Neural cell (in vitro differentiated cells): Measurements from ENCODE around the gene ETNK2. TPM values are rescaled to one million over a fixed set of nuclear protein-coding genes. Genes with fewer than 3 reads are reported as not detected.

Source experiments
- H2AFZ ChIP-seq: fragments of 200-600, 300-800 bp; sonication (generic), shearing (Covaris generic); 2 replicates; pipeline ENCODE4 v1.6.0; 2014; ENCODE audit warnings: low read depth, mild to moderate bottlenecking, antibody characterized with exemption, low read length, moderate library complexity
- H3F3A ChIP-seq: fragments of 200-600 bp; shearing (Covaris generic); 2 replicates; pipeline ENCODE4 v1.6.1; 2016; ENCODE audit warnings: mild to moderate bottlenecking, moderate library complexity, mixed read lengths, antibody characterized with exemption, low read length; ENCODE audit not compliant: insufficient read depth, poor library complexity, severe bottlenecking
- H3K27ac ChIP-seq: fragments of 200-600, 300-800 bp; sonication (generic), shearing (Covaris generic); 2 replicates; pipeline ENCODE4 v1.5.1; 2014; ENCODE audit warnings: mild to moderate bottlenecking, low read length, moderate library complexity
- H3K27me3 ChIP-seq: fragments of 300-800, 200-600 bp; sonication (generic), shearing (Covaris generic); 2 replicates; pipeline ENCODE4 v1.6.0; 2014; ENCODE audit warnings: mild to moderate bottlenecking, low read depth, low read length, moderate library complexity; ENCODE audit not compliant: insufficient read depth
- H3K36me3 ChIP-seq: fragments of 300-800, 200-600 bp; sonication (generic), shearing (Covaris generic); 2 replicates; pipeline ENCODE4 v1.5.1; 2014; ENCODE audit warnings: mild to moderate bottlenecking, antibody characterized with exemption, low read length, moderate library complexity; ENCODE audit not compliant: insufficient read depth
- H3K4me2 ChIP-seq: fragments of 300-800, 200-600 bp; sonication (generic), shearing (Covaris generic); 2 replicates; pipeline ENCODE4 v1.6.0; 2014; ENCODE audit warnings: mild to moderate bottlenecking, low read length
- H3K4me3 ChIP-seq: fragments of 300-800, 200-600 bp; sonication (generic), shearing (Covaris generic); 2 replicates; pipeline ENCODE4 v1.5.1; 2014; ENCODE audit warnings: mild to moderate bottlenecking, low read length, moderate library complexity
- H3K79me2 ChIP-seq: fragments of 200-600 bp; shearing (Covaris generic); replicated peaks from 2 replicates; pipeline ENCODE4 v1.6.0; 2014; ENCODE audit warnings: mild to moderate bottlenecking, low read length, moderate library complexity; ENCODE audit not compliant: insufficient read depth
- H3K9ac ChIP-seq: fragments of 300-800, 200-600 bp; sonication (generic), shearing (Covaris generic); 2 replicates; pipeline ENCODE4 v1.6.1; 2016; ENCODE audit warnings: mild to moderate bottlenecking, low read length, mixed read lengths
- H3K9me2 ChIP-seq: fragments of 200-600 bp; shearing (Covaris generic); 2 replicates; pipeline ENCODE4 v1.6.1; 2016; ENCODE audit warnings: mild to moderate bottlenecking, low read length, mixed read lengths; ENCODE audit not compliant: insufficient read depth
- H3K9me3 ChIP-seq: fragments of 200-600, 300-800 bp; sonication (generic), shearing (Covaris generic); 2 replicates; pipeline ENCODE4 v1.6.1; 2016; ENCODE audit warnings: mild to moderate bottlenecking, mixed run types, low read length, moderate library complexity, mixed read lengths
- H4K20me1 ChIP-seq: fragments of 200-600 bp; shearing (Covaris generic); 2 replicates; pipeline ENCODE4 v1.6.1; 2016; ENCODE audit warnings: mild to moderate bottlenecking, mixed run types; ENCODE audit not compliant: insufficient read depth
- CTCF ChIP-seq: fragments of 450-650 bp; IDR thresholded peaks from 2 replicates; pipeline ENCODE4 v1.5.1; 2014; ENCODE audit warnings: antibody characterized with exemption, mild to moderate bottlenecking, moderate library complexity; ENCODE audit not compliant: poor library complexity, severe bottlenecking
- EP300 ChIP-seq: fragments of 450-650 bp; conservative IDR thresholded peaks from 2 replicates; pipeline ENCODE4 v1.6.1; 2014; ENCODE audit warnings: antibody characterized with exemption, mild to moderate bottlenecking, moderate library complexity; ENCODE audit not compliant: poor library complexity, severe bottlenecking
- EZH2 ChIP-seq: fragments of 200-600, 300-800 bp; shearing (Covaris generic), sonication (generic); IDR thresholded peaks from 2 replicates; pipeline ENCODE4 v1.6.1; 2014; ENCODE audit warnings: antibody characterized with exemption, low read length, borderline replicate concordance, mild to moderate bottlenecking; ENCODE audit not compliant: insufficient read depth, poor library complexity, severe bottlenecking
- MXI1 ChIP-seq: fragments of 450-650 bp; conservative IDR thresholded peaks from 2 replicates; pipeline ENCODE4 v1.6.1; 2014; ENCODE audit warnings: antibody characterized with exemption, mild to moderate bottlenecking; ENCODE audit not compliant: poor library complexity, severe bottlenecking
- POLR2AphosphoS5 ChIP-seq: IDR thresholded peaks from 2 replicates; pipeline ENCODE4 v1.6.1; 2012
- RAD21 ChIP-seq: fragments of 450-650 bp; conservative IDR thresholded peaks from 2 replicates; pipeline ENCODE4 v1.6.1; 2014; ENCODE audit warnings: antibody characterized with exemption, mild to moderate bottlenecking, moderate library complexity
- REST ChIP-seq: IDR thresholded peaks from 2 replicates; pipeline ENCODE4 v1.6.1; 2012; ENCODE audit warnings: borderline replicate concordance
- SMC3 ChIP-seq: fragments of 450-650 bp; conservative IDR thresholded peaks from 2 replicates; pipeline ENCODE4 v1.6.1; 2014; ENCODE audit warnings: antibody characterized with exemption, mild to moderate bottlenecking, moderate library complexity; ENCODE audit not compliant: poor library complexity
- TAF1 ChIP-seq: IDR thresholded peaks from 2 replicates; pipeline ENCODE4 v1.6.1; 2012; ENCODE audit warnings: low read depth
- polyA plus RNA-seq: library from polyadenylated mRNA; depleted of rRNA; stranded (reverse); fragments of >200 nt; gene quantifications from 2 replicates; pipeline ENCODE4 v1.2.3, GENCODE V29; 2014

Gene ETNK2
- polyA plus RNA-seq, 1 donor from 2014 or later, result 26.7 TPM

GRCh38 chr1:204171751-204172178, 19.9 kb upstream of the ETNK2 start:
- H3K79me2 ChIP-seq, result no peaks in the 10 kb centered on the region
- H3F3A ChIP-seq, result no peaks in the 10 kb centered on the region
- H2AFZ ChIP-seq, result no peak overlapping the region
- H3K9ac ChIP-seq, result no peak overlapping the region
- H3K4me3 ChIP-seq, result no peak overlapping the region
- no peak overlapping the region for H3K27ac ChIP-seq
- H3K4me2 ChIP-seq, result no peak overlapping the region
- no peak for TF ChIP-seq MXI1
- TF ChIP-seq REST, result no peak
- TF ChIP-seq CTCF, result no peak
- TF ChIP-seq POLR2AphosphoS5, result no peak
- TF ChIP-seq TAF1, result no peak
- no peak for TF ChIP-seq EP300
- TF ChIP-seq RAD21, result no peak
- no peak for TF ChIP-seq EZH2
- no peak for TF ChIP-seq SMC3
- no peaks in the 10 kb centered on the region for H3K36me3 ChIP-seq
- H3K9me3 ChIP-seq, result no peaks in the 10 kb centered on the region
- H4K20me1 ChIP-seq, result no peaks in the 10 kb centered on the region
- H3K9me2 ChIP-seq, result no peaks in the 10 kb centered on the region
- no peaks in the 10 kb centered on the region for H3K27me3 ChIP-seq

GRCh38 chr1:204170494-204171155, 18.8 kb upstream of the ETNK2 start:
- Histone ChIP-seq H3F3A (no peaks in the 10 kb centered on the region), H3K27ac (no peak overlapping the region), H3K9me2 (no peaks in the 10 kb centered on the region), H3K36me3 (no peaks in the 10 kb centered on the region), H3K79me2 (no peaks in the 10 kb centered on the region), H3K4me2 (no peak overlapping the region), H3K4me3 (no peak overlapping the region), H2AFZ (no peak overlapping the region), H3K9ac (no peak overlapping the region), H3K9me3 (no peaks in the 10 kb centered on the region), H3K27me3 (no peaks in the 10 kb centered on the region), H4K20me1 (no peaks in the 10 kb centered on the region)
- TF ChIP-seq SMC3 (no peak), TAF1 (no peak), EP300 (no peak), POLR2AphosphoS5 (no peak)
